ENCODE measurements around the gene NPIPA3.
"Not testable (repeated sequence)": the region's sequence is repeated elsewhere in the genome, so short reads cannot be mapped to it uniquely, and the experiment has no call there.

The NPIPA3 gene

DNA sequence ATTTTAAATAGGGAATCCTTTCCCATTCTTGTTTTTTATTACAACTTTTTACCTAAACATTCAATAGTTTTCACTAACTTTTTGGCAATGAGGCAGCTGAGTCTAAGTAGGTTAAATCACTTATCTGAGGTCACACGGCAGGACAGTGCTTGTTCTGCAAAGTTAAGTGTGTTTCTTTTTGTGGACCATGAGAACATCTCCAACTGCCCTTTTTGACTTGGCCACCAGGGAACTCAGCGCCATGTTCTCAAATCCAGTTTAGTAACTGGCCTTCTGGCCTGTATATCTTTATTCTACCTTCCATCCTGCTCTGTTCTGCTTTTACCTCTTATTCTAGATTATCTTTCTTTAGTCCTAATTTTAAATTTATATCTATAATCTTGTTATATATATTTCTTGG lies 70.4 kb downstream of the NPIPA3 start:
- H3K4me1 ChIP-seq (ENCODE audit: control extremely low read depth in 1 of 4, control insufficient read depth in 4 of 4, insufficient read depth in 4 of 4, low read length in 3 of 4); H3K9me3 ChIP-seq (ENCODE audit: control extremely low read depth in 1 of 5, control insufficient read depth in 4 of 5, insufficient read depth in 2 of 5, low read depth in 1 of 5, low read length in 4 of 5); H3K36me3 ChIP-seq (ENCODE audit: control insufficient read depth in 4 of 4, insufficient read depth in 4 of 4, low read length in 3 of 4); H3K27me3 ChIP-seq (replicated peaks in 2 of 5; ENCODE audit: control insufficient read depth in 4 of 5, insufficient read depth in 5 of 5, low read length in 4 of 5); H3K27ac ChIP-seq (ENCODE audit: insufficient read depth in 1 of 2, low read depth in 1 of 2, low read length in 2 of 2, poor library complexity in 1 of 2, severe bottlenecking in 2 of 2); CTCF ChIA-PET; DNase-seq; H3K4me3 ChIP-seq (ENCODE audit: control insufficient read depth in 1 of 7, extremely low read depth in 1 of 7, insufficient read depth in 4 of 7, low read depth in 2 of 7, low read length in 6 of 7); POLR2A ChIA-PET: not testable (repeated sequence)
- no CpG with 5 or more reads among the region's 2 CpGs for WGBS (ENCODE audit: insufficient coverage)

DNA sequence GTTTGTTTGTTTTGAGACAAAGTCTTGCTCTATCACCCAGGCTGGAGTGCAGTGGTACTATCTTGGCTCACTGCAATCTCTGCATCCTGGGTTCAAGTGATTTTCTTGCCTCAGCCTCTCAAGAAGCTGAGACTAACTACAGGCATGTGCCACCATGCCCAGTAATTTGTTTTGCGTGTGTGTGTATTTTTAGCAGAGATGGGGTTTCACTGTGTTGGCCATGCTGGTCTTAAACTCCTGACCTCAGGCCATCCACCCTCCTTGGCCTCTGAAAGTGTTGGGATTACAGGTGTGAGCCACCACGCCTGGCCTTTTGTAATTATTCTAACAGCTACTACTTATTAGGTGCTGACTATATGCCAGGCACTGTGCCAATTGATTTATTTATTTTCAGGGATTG lies 72.4 kb downstream of the NPIPA3 start:
- H3K27me3 ChIP-seq (replicated peaks in 2 of 5; ENCODE audit: control insufficient read depth in 4 of 5, insufficient read depth in 5 of 5, low read length in 4 of 5); H3K9me3 ChIP-seq (ENCODE audit: control extremely low read depth in 1 of 5, control insufficient read depth in 4 of 5, insufficient read depth in 2 of 5, low read depth in 1 of 5, low read length in 4 of 5); POLR2A ChIA-PET; CTCF ChIA-PET; H3K36me3 ChIP-seq (ENCODE audit: control insufficient read depth in 4 of 4, insufficient read depth in 4 of 4, low read length in 3 of 4); H3K4me1 ChIP-seq (ENCODE audit: control extremely low read depth in 1 of 4, control insufficient read depth in 4 of 4, insufficient read depth in 4 of 4, low read length in 3 of 4); H3K4me3 ChIP-seq (ENCODE audit: control insufficient read depth in 1 of 7, extremely low read depth in 1 of 7, insufficient read depth in 4 of 7, low read depth in 2 of 7, low read length in 6 of 7); DNase-seq; H3K27ac ChIP-seq (ENCODE audit: insufficient read depth in 1 of 2, low read depth in 1 of 2, low read length in 2 of 2, poor library complexity in 1 of 2, severe bottlenecking in 2 of 2): not testable (repeated sequence)
- WGBS (ENCODE audit: insufficient coverage), result no CpG with 5 or more reads among the region's 2 CpGs

Measured in common myeloid progenitor, CD34-positive (primary cell).